22Rv1 (cell line): ENCODE measurements around the gene CHKB.

ENCODE experiments used
- H3K27ac ChIP-seq: fragments of 450-650 bp; 2 replicates; pipeline ENCODE4 v1.5.1; 2017
- CTCF ChIP-seq: fragments of 450-650 bp; IDR thresholded peaks from 2 replicates; pipeline ENCODE4 v1.5.1; 2017; ENCODE audit warnings: mild to moderate bottlenecking
- ZFX ChIP-seq: fragments of 450-650 bp; IDR thresholded peaks from 2 replicates; pipeline ENCODE4 v1.6.1; 2017; ENCODE audit warnings: antibody characterized with exemption, borderline replicate concordance

CHKB gene

GRCh38 chr22:50621356-50621880, 38.8 kb upstream of the CHKB start:
- peak overlapping the region; percentile 98 for H3K27ac ChIP-seq
- no peak for TF ChIP-seq ZFX
- no peak for TF ChIP-seq CTCF

- TF ChIP-seq CTCF (peak; percentile 61), ZFX (no peak)
- H3K27ac ChIP-seq, result peak overlapping the region; percentile 98
These were observed 38.1 kb upstream of the CHKB start for GRCh38 chr22:50620593-50621355.

GRCh38 chr22:50614296-50614695, 31.6 kb upstream of the CHKB start:
- peak overlapping the region; percentile 81 for H3K27ac ChIP-seq

- peak overlapping the region; percentile 81 for H3K27ac ChIP-seq
- peak; percentile 53 for TF ChIP-seq CTCF
- TF ChIP-seq ZFX, result no peak
These were observed 30.8 kb upstream of the CHKB start for GRCh38 chr22:50613291-50613981.

- peak overlapping the region; percentile 81 for H3K27ac ChIP-seq
- TF ChIP-seq CTCF, result no peak
- no peak for TF ChIP-seq ZFX
These were observed 30.0 kb upstream of the CHKB start for GRCh38 chr22:50612528-50613221.

GRCh38 chr22:50612168-50612527, 29.5 kb upstream of the CHKB start:
- TF ChIP-seq ZFX (no peak), CTCF (no peak)
- peak overlapping the region; percentile 81 for H3K27ac ChIP-seq

- TF ChIP-seq ZFX (no peak), CTCF (no peak)
These were observed 28.9 kb upstream of the CHKB start for GRCh38 chr22:50611341-50612060.

More at GRCh38 chr22:50611341-50612060, 28.9 kb upstream of the CHKB start:
- peak overlapping the region; percentile 81 for H3K27ac ChIP-seq
